SK-N-SH (cell line): ENCODE measurements around the gene MAP3K9. TPM values are rescaled to one million over a fixed set of nuclear protein-coding genes. Genes with fewer than 3 reads are reported as not detected.

Experiments
- CTCF ChIA-PET: fragments of 300-600, 350-600 bp; formaldehyde crosslinking; extraction: SDS; loops from one replicate; lab custom pipeline; 2021; lab: Yijun Ruan, JAX
- POLR2A ChIA-PET: fragments of 350-600 bp; sonication (Branson Sonifier 250); formaldehyde crosslinking; extraction: SDS; loops from one replicate; lab custom pipeline; 2020; ENCODE audit warnings: antibody characterized with exemption, inconsistent platforms; lab: Yijun Ruan, JAX
- DNase-seq: peaks from one replicate; pipeline ENCODE4 v3.0.0; 2012
- H2AFZ ChIP-seq: fragments of 200-600 bp; sonication (generic); 2 replicates; pipeline ENCODE4 v1.8.1; 2016; ENCODE audit warnings: antibody characterized with exemption, mild to moderate bottlenecking, low read depth
- H3F3A ChIP-seq: fragments of 200-600 bp; sonication (generic); replicated peaks from 2 replicates; pipeline ENCODE3; 2016; ENCODE audit warnings: antibody characterized with exemption, mild to moderate bottlenecking; ENCODE audit not compliant: insufficient read depth
- H3K27ac ChIP-seq, 2 experiments: fragments of 200-500 bp in 1 of 2; fragments of 200-600 bp in 1 of 2; sonication (Bioruptor generic) in 1 of 2; sonication (generic), shearing (Covaris generic) in 1 of 2; 2 replicates each; pipeline versions ENCODE4 v1.5.1 to v1.6.1; 2014 to 2016; ENCODE audit warnings: low read depth in 2 of 2, inconsistent platforms in 1 of 2, low read length in 1 of 2, mild to moderate bottlenecking in 1 of 2, mixed read lengths in 1 of 2
- H3K27me3 ChIP-seq: fragments of 200-600 bp; sonication (generic), shearing (Covaris generic); 2 replicates; pipeline ENCODE4 v1.6.1; 2016; ENCODE audit warnings: mixed run types; ENCODE audit not compliant: insufficient read depth
- H3K36me3 ChIP-seq, 2 experiments: fragments of 200-500 bp in 1 of 2; fragments of 200-600 bp in 1 of 2; sonication (Bioruptor generic) in 1 of 2; sonication (generic) in 1 of 2; replicated peaks in 1 of 2; 2 replicates each; pipeline versions ENCODE3 to v1.5.1; 2014 to 2016; ENCODE audit warnings: low read length in 1 of 2, mild to moderate bottlenecking in 1 of 2; ENCODE audit not compliant: insufficient read depth in 2 of 2, control insufficient read depth in 1 of 2
- H3K4me1 ChIP-seq, 2 experiments: fragments of 200-500 bp in 1 of 2; fragments of 200-600 bp in 1 of 2; sonication (Bioruptor generic) in 1 of 2; sonication (generic), shearing (Covaris generic) in 1 of 2; 2 replicates each; pipeline versions ENCODE4 v1.5.1 to v1.6.1; 2014 to 2016; ENCODE audit warnings: low read depth in 1 of 2, low read length in 1 of 2, mixed run types in 1 of 2; ENCODE audit not compliant: insufficient read depth in 2 of 2, control insufficient read depth in 1 of 2
- H3K4me2 ChIP-seq: fragments of 200-600 bp; sonication (generic), shearing (Covaris generic); 2 replicates; pipeline ENCODE4 v1.6.1; 2017; ENCODE audit warnings: mixed run types
- H3K4me3 ChIP-seq, 2 experiments: fragments of 200-500 bp in 1 of 2; fragments of 200-600 bp in 1 of 2; sonication (Bioruptor generic) in 1 of 2; sonication (generic), shearing (Covaris generic) in 1 of 2; 2 replicates each; pipeline versions ENCODE4 v1.5.1 to v1.8.1; 2014 to 2016; ENCODE audit warnings: low read depth in 2 of 2, inconsistent platforms in 1 of 2, low read length in 1 of 2, mild to moderate bottlenecking in 1 of 2, mixed read lengths in 1 of 2, moderate library complexity in 1 of 2
- H3K79me2 ChIP-seq: fragments of 200-600 bp; sonication (generic); 2 replicates; pipeline ENCODE4 v1.8.1; 2017; ENCODE audit warnings: mild to moderate bottlenecking; ENCODE audit not compliant: insufficient read depth
- H3K9ac ChIP-seq: fragments of 200-600 bp; sonication (generic); 2 replicates; pipeline ENCODE4 v1.6.1; 2017; ENCODE audit warnings: mixed run types
- H3K9me2 ChIP-seq: fragments of 200-600 bp; sonication (generic); 2 replicates; pipeline ENCODE4 v1.6.1; 2017; ENCODE audit warnings: mixed run types
- H3K9me3 ChIP-seq: fragments of 200-600 bp; sonication (generic); 2 replicates; pipeline ENCODE4 v1.6.1; 2017; ENCODE audit warnings: mixed run types, mild to moderate bottlenecking, moderate library complexity
- H4K20me1 ChIP-seq: fragments of 200-600 bp; sonication (generic); 2 replicates; pipeline ENCODE4 v1.6.1; 2017; ENCODE audit warnings: mild to moderate bottlenecking, mixed run types; ENCODE audit not compliant: insufficient read depth
- ELF1 ChIP-seq: IDR thresholded peaks from 2 replicates; pipeline ENCODE4 v1.4.0; 2012
- EP300 ChIP-seq, 2 experiments: IDR thresholded peaks; 2 replicates each; pipeline versions ENCODE4 v1.4.0 to v1.6.1; 2012; ENCODE audit warnings: borderline replicate concordance in 1 of 2, low read depth in 1 of 2, low read length in 1 of 2
- EZH2phosphoT487 ChIP-seq: fragments of 200-600 bp; sonication (generic); IDR thresholded peaks from 2 replicates; pipeline ENCODE4 v1.6.1; 2017; ENCODE audit warnings: low read depth, mixed run types, mild to moderate bottlenecking, antibody characterized with exemption, moderate library complexity, borderline replicate concordance
- FOSL2 ChIP-seq: IDR thresholded peaks from 2 replicates; pipeline ENCODE4 v1.4.0; 2012; ENCODE audit warnings: low read depth, mild to moderate bottlenecking, moderate library complexity, borderline replicate concordance
- FOXJ3 ChIP-seq: sonication (generic); formaldehyde crosslinking; IDR thresholded peaks from 2 replicates; pipeline ENCODE4 v1.5.1; 2020; ENCODE audit warnings: mild to moderate bottlenecking, missing genetic modification reagents
- FOXM1 ChIP-seq: IDR thresholded peaks from 2 replicates; pipeline ENCODE4 v1.4.0; 2012; ENCODE audit warnings: low read depth, mild to moderate bottlenecking
- MEF2A ChIP-seq: IDR thresholded peaks from 2 replicates; pipeline ENCODE4 v1.4.0; 2012; ENCODE audit warnings: low read depth, borderline replicate concordance
- NFIC ChIP-seq: IDR thresholded peaks from 2 replicates; pipeline ENCODE4 v1.4.0; 2012; ENCODE audit warnings: borderline replicate concordance
- NRF1 ChIP-seq: IDR thresholded peaks from 2 replicates; pipeline ENCODE4 v1.6.1; 2012; ENCODE audit warnings: low read depth, mild to moderate bottlenecking, low read length
- POLR2AphosphoS5 ChIP-seq: IDR thresholded peaks from 2 replicates; pipeline ENCODE4 v1.6.1; 2012; ENCODE audit warnings: low read depth, low read length
- RAD21 ChIP-seq: IDR thresholded peaks from 2 replicates; pipeline ENCODE4 v1.6.1; 2012; ENCODE audit warnings: mild to moderate bottlenecking, low read length
- TAF1 ChIP-seq: IDR thresholded peaks from 2 replicates; pipeline ENCODE4 v1.6.1; 2012; ENCODE audit warnings: low read depth, mild to moderate bottlenecking, low read length, moderate library complexity, borderline replicate concordance
- TCF12 ChIP-seq: IDR thresholded peaks from 2 replicates; pipeline ENCODE4 v1.4.0; 2012
- WGBS: methylation state at CpG from one replicate; pipeline ENCODE4 v1.1.6; 2017; ENCODE audit warnings: low lambda C conversion rate; 5-methylcytosine and 5-hydroxymethylcytosine counted together
- polyA plus RNA-seq, 3 experiments: library from polyadenylated mRNA; depleted of rRNA; stranded (reverse); fragments of >200 nt; gene quantifications; 2 replicates each; pipeline ENCODE4 v1.2.3, GENCODE V29; 2012
- TF ChIP-seq, protein P1 (sequence below): fragments of 200-600 bp; sonication (generic); IDR thresholded peaks from 2 replicates; pipeline ENCODE4 v1.6.1; 2017; ENCODE audit warnings: antibody characterized with exemption, mild to moderate bottlenecking, moderate library complexity
- TF ChIP-seq, protein P2 (sequence below): IDR thresholded peaks from 2 replicates; pipeline ENCODE4 v1.4.0; 2012; ENCODE audit warnings: low read depth
- TF ChIP-seq, protein P3 (sequence below): IDR thresholded peaks from 2 replicates; pipeline ENCODE4 v1.6.1; 2012; ENCODE audit warnings: mild to moderate bottlenecking, low read depth, low read length, moderate library complexity
- TF ChIP-seq, protein P4 (sequence below): fragments of 150-350 bp; IDR thresholded peaks from 2 replicates; pipeline ENCODE4 v1.6.1; 2016; ENCODE audit warnings: mild to moderate bottlenecking, low read depth, low read length

The MAP3K9 gene
- polyA plus RNA-seq, 1 of the 3 experiments (the other 2 are of a cell fraction) = 2.0 TPM

DNA sequence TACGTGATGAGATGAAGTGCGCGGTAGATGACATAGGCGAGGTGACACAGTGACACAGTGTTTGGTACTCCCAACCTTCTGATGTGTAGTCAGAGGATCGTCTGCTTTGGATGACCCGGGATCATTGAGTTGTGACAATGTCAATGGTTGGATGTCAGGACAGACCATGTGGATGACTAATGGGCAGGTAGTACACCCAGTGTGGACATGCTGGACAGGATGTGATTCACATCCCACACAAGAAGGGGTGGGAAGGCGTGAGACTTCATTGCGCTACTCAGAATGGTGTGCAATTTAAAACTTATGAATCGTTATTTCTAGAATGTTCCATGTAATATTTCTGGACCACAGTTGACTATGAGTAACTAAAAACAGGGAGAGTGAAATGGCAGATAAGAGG is 23.8 kb downstream of the MAP3K9 start:
- H3K79me2 ChIP-seq = no peaks in the 10 kb centered on the region

DNA sequence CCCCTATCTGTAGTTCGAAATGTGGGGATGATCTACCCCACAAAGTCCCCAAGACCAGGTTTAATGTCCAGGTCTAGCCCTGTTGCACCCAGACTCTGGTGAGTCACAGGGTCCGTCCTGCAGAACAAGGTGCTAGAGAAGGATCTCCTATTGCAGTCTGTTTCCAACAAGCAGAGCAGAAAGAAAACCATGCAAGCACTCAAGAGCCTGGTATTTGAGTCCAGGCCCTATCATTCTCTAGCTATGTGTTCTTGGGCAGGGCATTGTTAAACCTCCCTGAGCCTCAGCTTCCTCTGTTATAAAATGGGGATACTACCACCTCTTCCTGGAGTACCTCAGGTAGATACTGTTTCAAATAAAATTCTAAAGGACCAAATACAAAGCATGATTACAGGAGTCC is 24.4 kb downstream of the MAP3K9 start:
- DNase-seq = no peak
- Histone ChIP-seq H3K36me3 (no peaks in the 10 kb centered on the region), H2AFZ (no peak overlapping the region), H3K4me1 (peaks cover 4 to 7% of the 10 kb centered on the region in 2 experiments; a peak in 3 of 4 replicates), H4K20me1 (no peaks in the 10 kb centered on the region; the same call in 1 of the 2 replicates), H3K9me2 (no peaks in the 10 kb centered on the region), H3K4me2 (no peak overlapping the region), H3F3A (peaks cover 15% of the 10 kb centered on the region), H3K9me3 (no peaks in the 10 kb centered on the region), H3K79me2 (no peaks in the 10 kb centered on the region), H3K27ac (no peak overlapping the region), H3K9ac (no peak overlapping the region), H3K27me3 (no peaks in the 10 kb centered on the region), H3K4me3 (no peak overlapping the region)
- CTCF ChIA-PET = interaction anchor here (1.7 kb wide), 1 partner anchor 13 kb away, joined by 3 read pairs; no protein-coding TSS in a partner anchor
- POLR2A ChIA-PET = no interaction called here
- 25% methylated on average over 1 of the region's 2 CpGs for WGBS
- no peak for TF ChIP-seq MEF2A
- no peak for TF ChIP-seq RAD21
- TF ChIP-seq, protein P1, sequence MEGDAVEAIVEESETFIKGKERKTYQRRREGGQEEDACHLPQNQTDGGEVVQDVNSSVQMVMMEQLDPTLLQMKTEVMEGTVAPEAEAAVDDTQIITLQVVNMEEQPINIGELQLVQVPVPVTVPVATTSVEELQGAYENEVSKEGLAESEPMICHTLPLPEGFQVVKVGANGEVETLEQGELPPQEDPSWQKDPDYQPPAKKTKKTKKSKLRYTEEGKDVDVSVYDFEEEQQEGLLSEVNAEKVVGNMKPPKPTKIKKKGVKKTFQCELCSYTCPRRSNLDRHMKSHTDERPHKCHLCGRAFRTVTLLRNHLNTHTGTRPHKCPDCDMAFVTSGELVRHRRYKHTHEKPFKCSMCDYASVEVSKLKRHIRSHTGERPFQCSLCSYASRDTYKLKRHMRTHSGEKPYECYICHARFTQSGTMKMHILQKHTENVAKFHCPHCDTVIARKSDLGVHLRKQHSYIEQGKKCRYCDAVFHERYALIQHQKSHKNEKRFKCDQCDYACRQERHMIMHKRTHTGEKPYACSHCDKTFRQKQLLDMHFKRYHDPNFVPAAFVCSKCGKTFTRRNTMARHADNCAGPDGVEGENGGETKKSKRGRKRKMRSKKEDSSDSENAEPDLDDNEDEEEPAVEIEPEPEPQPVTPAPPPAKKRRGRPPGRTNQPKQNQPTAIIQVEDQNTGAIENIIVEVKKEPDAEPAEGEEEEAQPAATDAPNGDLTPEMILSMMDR = no peak
- TF ChIP-seq EP300 (IDR thresholded peaks at IDR 0.05; ENCODE audit: borderline replicate concordance in 1 of 2, low read depth in 1 of 2, low read length in 1 of 2) = no peak
- TF ChIP-seq, protein P2, sequence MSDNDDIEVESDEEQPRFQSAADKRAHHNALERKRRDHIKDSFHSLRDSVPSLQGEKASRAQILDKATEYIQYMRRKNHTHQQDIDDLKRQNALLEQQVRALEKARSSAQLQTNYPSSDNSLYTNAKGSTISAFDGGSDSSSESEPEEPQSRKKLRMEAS = no peak
- no peak for TF ChIP-seq NRF1
- TF ChIP-seq FOSL2 = no peak
- TF ChIP-seq, protein P3, sequence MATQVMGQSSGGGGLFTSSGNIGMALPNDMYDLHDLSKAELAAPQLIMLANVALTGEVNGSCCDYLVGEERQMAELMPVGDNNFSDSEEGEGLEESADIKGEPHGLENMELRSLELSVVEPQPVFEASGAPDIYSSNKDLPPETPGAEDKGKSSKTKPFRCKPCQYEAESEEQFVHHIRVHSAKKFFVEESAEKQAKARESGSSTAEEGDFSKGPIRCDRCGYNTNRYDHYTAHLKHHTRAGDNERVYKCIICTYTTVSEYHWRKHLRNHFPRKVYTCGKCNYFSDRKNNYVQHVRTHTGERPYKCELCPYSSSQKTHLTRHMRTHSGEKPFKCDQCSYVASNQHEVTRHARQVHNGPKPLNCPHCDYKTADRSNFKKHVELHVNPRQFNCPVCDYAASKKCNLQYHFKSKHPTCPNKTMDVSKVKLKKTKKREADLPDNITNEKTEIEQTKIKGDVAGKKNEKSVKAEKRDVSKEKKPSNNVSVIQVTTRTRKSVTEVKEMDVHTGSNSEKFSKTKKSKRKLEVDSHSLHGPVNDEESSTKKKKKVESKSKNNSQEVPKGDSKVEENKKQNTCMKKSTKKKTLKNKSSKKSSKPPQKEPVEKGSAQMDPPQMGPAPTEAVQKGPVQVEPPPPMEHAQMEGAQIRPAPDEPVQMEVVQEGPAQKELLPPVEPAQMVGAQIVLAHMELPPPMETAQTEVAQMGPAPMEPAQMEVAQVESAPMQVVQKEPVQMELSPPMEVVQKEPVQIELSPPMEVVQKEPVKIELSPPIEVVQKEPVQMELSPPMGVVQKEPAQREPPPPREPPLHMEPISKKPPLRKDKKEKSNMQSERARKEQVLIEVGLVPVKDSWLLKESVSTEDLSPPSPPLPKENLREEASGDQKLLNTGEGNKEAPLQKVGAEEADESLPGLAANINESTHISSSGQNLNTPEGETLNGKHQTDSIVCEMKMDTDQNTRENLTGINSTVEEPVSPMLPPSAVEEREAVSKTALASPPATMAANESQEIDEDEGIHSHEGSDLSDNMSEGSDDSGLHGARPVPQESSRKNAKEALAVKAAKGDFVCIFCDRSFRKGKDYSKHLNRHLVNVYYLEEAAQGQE = no peak
- TF ChIP-seq EZH2phosphoT487 = no peak
- no peak for TF ChIP-seq ELF1
- TF ChIP-seq TCF12 = no peak
- no peak for TF ChIP-seq TAF1
- TF ChIP-seq NFIC = no peak
- no peak for TF ChIP-seq POLR2AphosphoS5

More for the DNA sequence above, 23.8 kb downstream of the MAP3K9 start:
- Histone ChIP-seq H3K27ac (no peak overlapping the region), H3K27me3 (no peaks in the 10 kb centered on the region), H3K4me1 (peaks cover 4 to 7% of the 10 kb centered on the region in 2 experiments; a peak in 3 of 4 replicates), H3K9ac (no peak overlapping the region), H2AFZ (no peak overlapping the region), H3K4me3 (no peak overlapping the region), H3K4me2 (no peak overlapping the region), H3K9me2 (no peaks in the 10 kb centered on the region), H3F3A (peaks cover 17% of the 10 kb centered on the region), H3K36me3 (no peaks in the 10 kb centered on the region), H4K20me1 (no peaks in the 10 kb centered on the region; the same call in 1 of the 2 replicates), H3K9me3 (no peaks in the 10 kb centered on the region)
- TF ChIP-seq, protein P1 = no peak
- TF ChIP-seq MEF2A (no peak), POLR2AphosphoS5 (no peak), FOSL2 (no peak), ELF1 (no peak), FOXM1 (no peak), FOXJ3 (no peak)
- TF ChIP-seq, protein P4, sequence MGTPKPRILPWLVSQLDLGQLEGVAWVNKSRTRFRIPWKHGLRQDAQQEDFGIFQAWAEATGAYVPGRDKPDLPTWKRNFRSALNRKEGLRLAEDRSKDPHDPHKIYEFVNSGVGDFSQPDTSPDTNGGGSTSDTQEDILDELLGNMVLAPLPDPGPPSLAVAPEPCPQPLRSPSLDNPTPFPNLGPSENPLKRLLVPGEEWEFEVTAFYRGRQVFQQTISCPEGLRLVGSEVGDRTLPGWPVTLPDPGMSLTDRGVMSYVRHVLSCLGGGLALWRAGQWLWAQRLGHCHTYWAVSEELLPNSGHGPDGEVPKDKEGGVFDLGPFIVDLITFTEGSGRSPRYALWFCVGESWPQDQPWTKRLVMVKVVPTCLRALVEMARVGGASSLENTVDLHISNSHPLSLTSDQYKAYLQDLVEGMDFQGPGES = no peak
- 93% methylated on average over 9 of the region's 9 CpGs for WGBS
- CTCF ChIA-PET = no interaction called here
- POLR2A ChIA-PET = no interaction called here
- no peak for DNase-seq
